D721Med (cell line): ENCODE results near the gene FGF21.

Experiments used
- DNase-seq: peaks from one replicate; pipeline ENCODE4 v3.0.0; 2011; ENCODE audit warnings: low spot score; ENCODE audit not compliant: insufficient read length
- FAIRE-seq: peaks from 2 replicates; lab custom pipeline; 2011; peaks lifted over from hg19 to GRCh38; lab: Jason Lieb, UNC
- CTCF ChIP-seq: IDR thresholded peaks from 2 replicates; pipeline ENCODE4 v1.5.1; 2012; ENCODE audit warnings: mild to moderate bottlenecking, control low read depth; ENCODE audit not compliant: insufficient read depth; ENCODE audit errors: missing control alignments

FGF21 gene

GRCh38 chr19:48755084-48755641, at the start of gene FGF21:
Gene FGF21 (plus strand): TSS chr19:48755524. CDS start chr19:48756237, 713 bp downstream.
- no peak for FAIRE-seq
- no peak for TF ChIP-seq CTCF
- DNase-seq, result no peak

GRCh38 chr19:48708471-48708870, 46.9 kb upstream of the FGF21 start:
- FAIRE-seq, result no peak
- no peak for DNase-seq
- TF ChIP-seq CTCF, result no peak

GRCh38 chr19:48711106-48711662, 44.1 kb upstream of the FGF21 start:
- FAIRE-seq (no peak), DNase-seq (no peak)
- TF ChIP-seq CTCF, result no peak

- FAIRE-seq (no peak), DNase-seq (no peak)
- TF ChIP-seq CTCF, result no peak
Measured at GRCh38 chr19:48713041-48713863, 42.1 kb upstream of the FGF21 start.

- no peak for TF ChIP-seq CTCF
- DNase-seq (peak; percentile 99), FAIRE-seq (peak; percentile 53)
Measured at GRCh38 chr19:48713864-48714755, 41.2 kb upstream of the FGF21 start.

- no peak for DNase-seq
- no peak for TF ChIP-seq CTCF
- FAIRE-seq, result no peak
Measured at GRCh38 chr19:48714759-48715675, 40.3 kb upstream of the FGF21 start.
